Stimulated activated CD4-positive, alpha-beta T cell treated with anti-CD3 and anti-CD28 coated beads, Interleukin-4, amount 100 ng/mL, for 1 hour (primary cell): ENCODE data around the gene LPP.

Experiments
- DNase-seq: peaks from one replicate; pipeline ENCODE4 v3.0.0-alpha.2; 2020

LPP gene

GRCh38 chr3:188660415-188660814, 506.5 kb downstream of the LPP start:
- no peak for DNase-seq

DNA sequence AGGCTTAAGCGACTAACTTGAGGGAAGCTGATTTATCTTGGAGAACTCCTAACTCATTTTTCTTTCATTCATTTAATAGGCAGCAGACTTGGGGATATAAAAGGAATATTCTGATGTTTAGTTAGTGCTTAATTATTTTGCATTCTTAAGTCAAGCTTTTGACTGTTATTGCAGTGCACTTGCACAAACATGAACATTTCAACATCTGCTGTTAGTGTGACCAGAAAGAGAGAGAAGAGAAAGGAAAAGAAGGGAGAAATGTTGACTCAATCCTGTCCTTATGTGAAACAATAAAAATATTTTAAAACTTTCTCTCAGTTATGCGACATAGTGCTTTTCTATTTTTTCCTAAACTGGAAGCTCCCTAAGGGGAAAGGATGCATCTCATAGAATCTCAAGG, 507.8 kb downstream of the LPP start:
- no peak for DNase-seq

DNA sequence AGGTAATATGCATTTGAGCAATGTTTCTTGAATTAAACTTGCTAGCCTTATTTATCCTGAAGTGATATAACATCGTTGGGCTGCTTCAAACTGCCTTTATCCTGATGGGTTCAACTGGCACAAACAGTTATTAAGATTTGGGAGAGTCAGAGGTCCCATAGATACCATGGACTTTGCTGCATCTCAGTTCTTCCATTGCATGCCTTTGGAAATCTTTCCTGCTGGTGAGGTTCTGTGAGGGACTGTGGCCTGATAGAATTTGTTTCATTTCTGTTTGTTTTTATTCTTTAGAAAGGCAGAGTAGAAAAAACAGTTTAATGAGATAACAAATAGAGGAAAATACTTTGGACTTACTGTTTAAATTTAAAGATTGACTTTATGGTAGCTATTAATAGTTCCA, 508.3 kb downstream of the LPP start:
- DNase-seq, result no peak

DNA sequence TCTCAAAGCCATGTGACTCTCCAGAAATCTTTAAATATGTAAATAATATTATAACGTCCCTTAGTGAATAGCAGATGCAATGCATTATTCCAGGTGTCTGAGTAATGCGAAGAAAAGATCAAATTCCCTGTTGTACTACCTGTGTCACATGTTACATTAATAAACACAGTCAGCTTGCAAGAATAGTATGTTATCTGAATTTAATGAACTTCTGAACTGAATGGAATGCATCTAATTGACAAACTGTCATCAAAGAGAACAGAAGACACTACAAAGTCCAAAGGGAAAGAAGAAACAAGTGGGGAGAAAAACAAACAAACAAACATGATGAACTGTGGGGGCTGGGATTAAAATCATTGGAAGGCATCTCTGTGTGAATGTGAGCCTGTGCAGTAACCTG, 508.8 kb downstream of the LPP start:
- no peak for DNase-seq

- no peak for DNase-seq
Observed at GRCh38 chr3:188663839-188664238, 509.9 kb downstream of the LPP start.

- no peak for DNase-seq
Observed at GRCh38 chr3:188664795-188665194, 510.8 kb downstream of the LPP start.

DNA sequence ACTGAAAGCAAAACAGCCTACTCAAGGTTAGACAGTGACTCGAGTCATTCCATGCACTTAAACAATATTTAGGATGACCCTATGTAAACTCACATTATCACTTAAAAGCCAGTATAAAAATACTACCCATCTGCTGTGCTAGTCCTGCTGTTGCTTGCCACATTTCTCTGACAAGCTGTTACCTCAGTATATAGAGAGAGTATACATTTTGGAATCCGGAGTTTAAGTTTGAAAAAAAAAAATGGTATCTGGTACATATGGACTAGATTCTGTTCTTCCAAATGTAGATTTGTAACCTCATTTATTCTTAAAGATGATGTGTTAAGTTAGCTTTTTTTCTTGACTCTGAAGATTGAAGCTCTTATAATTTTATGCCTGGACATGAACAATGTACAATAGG, 514.0 kb downstream of the LPP start:
- no peak for DNase-seq

GRCh38 chr3:188670446-188670845, 516.5 kb downstream of the LPP start:
- DNase-seq, result no peak

GRCh38 chr3:188671971-188672370, 518.0 kb downstream of the LPP start:
- no peak for DNase-seq

DNA sequence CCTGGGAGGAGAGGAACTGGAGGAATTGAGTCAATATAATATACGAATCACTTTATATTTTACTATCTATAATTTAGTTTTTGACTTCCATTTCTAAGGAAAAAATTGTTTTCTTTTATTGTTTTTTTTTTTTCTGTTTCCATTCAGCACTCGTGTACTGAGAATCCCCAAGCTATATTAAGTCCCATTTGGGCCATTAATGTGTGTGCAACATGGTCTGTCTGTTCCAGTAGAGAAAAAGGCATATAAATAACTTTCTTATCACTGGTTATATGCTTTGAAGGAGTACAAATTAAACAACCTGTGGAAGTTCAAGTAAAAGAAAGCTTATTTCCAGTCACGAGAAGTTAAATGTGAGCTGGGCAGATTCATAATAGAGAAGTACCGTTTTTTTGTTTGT, 518.9 kb downstream of the LPP start:
- DNase-seq, result no peak

- DNase-seq, result no peak
Observed at GRCh38 chr3:188673646-188674186, 519.8 kb downstream of the LPP start.

DNA sequence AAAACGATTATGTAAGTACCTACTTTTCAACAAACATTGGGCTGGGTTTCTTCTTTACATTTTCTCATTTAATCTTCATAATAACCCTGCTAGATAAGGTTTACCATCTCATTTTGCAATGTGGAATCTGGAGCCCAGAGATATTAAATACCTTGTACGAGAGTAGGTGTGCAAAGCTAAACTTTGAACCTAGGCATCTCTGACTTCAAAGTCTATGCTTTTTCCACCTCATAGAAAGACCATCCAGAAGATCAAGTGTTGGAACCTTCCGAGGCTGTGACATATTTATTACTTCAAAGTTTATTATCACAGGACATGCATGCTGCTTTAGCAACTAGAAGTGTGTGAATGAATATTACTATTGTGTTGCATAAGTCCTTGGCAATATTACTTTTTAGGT, 520.6 kb downstream of the LPP start:
- DNase-seq, result no peak

GRCh38 chr3:188677344-188677743, 523.4 kb downstream of the LPP start:
- DNase-seq, result no peak

DNA sequence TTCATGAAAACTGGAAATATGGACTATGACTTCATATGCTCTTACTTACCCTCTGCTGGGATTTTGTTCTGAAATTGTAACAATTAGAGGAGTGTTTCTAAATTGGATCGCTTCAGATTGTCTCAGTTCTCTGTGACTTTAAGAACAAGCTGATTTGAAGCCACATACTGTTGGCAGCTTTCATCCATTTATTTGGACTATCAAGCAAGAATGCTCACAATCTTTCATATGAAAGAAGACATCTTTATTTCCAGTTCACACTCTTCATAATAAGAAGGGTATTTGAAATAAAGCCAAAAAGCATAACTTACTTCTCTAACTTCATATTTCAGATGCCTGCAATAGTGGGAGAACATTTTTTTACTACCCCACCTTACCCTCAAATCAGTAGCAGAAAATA, 526.2 kb downstream of the LPP start:
- no peak for DNase-seq

DNA sequence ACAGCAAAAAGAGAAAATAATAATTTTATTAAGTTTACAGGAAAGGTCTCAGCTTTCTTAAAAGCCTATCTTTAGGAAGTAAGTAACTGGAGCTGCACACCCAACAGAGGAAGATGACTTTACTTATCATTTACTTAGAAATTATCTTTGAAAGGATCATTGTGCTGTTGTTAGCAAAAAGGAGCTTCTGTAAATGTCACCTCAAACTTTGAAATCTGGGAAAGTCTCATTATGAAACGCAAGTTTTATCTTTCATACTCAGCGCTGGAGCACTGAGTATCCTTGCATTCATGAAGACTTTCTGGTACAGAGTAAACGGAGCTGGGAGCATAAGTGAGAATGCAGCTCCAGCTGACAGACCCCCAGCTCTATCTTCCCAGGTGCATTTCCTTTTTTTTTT, 526.6 kb downstream of the LPP start:
- DNase-seq, result no peak

- DNase-seq, result no peak
Observed at GRCh38 chr3:188682316-188682715, 528.4 kb downstream of the LPP start.

DNA sequence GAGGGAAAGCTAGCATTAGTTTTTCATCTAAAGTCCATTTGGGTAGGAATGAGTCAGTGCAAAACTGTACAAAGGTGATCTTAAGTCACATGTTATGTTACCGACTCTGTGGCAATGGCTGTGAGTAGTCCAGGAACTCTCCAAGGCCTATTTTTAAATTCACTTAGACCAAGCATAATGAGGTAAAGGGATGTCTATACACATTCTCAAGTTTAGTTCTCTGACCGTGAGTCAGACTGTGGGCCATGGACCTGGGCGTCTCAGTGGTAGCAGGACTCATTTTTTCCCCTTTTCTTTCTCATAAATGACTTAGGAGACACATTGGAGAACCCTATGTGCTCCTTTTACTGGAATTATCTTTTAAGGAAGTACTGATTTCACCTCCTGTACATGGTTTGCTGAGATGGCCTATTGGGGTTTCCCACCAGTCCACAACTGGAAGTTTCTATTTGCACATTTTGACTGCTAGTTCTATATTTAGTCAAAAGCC, 529.1 kb downstream of the LPP start:
- no peak for DNase-seq

DNA sequence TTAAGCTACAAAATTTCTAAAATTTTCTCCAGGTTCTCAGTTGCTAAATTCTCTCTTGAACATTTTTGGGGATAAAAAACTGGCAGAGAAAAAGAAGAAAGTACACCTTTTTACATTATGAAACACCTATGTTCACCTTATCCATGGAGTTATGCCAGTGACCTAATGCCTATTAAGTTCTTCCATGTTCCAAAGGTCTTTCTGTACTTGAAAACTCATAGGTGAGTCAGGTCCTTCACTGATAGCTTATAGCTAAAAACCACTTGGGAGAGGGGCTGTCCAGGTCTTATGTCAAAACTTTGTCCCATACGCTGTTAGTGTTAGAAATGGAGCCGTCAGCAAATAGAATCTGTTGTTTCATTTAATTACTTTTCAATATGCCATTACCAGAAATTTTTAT, 530.3 kb downstream of the LPP start:
- no peak for DNase-seq

DNA sequence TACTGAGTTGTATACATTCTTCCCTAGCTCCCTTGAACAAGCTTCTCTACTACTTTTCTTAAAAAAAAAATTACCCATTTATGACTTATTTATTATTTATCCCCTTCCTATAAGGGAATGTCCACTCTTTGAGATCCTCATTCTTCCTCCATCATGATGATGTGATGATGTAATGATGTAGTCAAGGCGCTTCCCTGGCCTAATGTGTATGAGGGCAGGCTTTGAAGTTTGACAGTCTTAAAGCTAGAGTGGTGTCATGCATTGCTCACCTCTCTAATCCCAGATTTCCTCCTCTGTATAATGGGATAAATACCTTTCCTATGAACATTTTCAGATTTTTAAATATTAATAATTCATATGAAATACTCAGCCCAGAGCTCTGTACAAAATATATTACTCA, 531.8 kb downstream of the LPP start:
- DNase-seq, result no peak

DNA sequence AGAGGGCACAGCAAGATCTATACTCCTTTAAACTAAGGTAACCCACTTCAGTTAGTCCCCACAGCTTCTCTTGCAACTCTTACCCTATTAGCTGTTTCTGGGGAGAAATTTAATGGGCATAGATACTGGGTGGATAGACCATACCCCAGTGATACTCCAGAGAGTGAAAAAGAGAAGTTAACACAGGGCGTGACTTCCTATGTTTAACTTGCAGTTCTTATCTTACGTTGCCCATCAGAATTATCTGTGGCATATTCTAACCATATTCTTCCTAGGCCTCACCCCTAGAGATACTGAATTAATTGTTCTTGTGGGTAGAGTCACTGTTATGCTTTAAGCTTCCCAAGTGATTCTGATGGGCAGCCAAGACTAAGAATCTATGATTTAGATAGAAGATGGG, 532.4 kb downstream of the LPP start:
- DNase-seq, result no peak

DNA sequence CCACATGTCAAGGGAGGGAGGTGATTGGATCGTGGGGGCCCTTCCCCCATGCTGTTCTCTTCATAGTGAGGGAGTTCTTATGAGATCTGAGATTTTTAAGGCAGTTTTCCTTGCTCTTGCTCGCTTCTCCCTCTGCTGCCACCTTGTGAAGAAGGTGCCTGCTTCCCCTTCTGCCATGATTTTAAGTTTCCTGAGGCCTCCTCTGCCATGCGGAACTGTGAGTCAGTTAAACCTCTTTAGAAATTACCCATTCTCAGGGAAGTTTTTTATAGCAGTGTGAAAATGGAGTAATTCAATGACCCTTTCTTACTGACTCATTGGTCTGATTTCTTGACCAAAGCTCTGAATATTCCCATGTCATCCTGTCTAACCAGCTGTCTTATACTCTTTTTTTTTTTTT, 533.4 kb downstream of the LPP start:
- no peak for DNase-seq

GRCh38 chr3:188689101-188689574, 535.2 kb downstream of the LPP start:
- DNase-seq, result no peak

- DNase-seq, result no peak
Observed at GRCh38 chr3:188690064-188690463, 536.1 kb downstream of the LPP start.

DNA sequence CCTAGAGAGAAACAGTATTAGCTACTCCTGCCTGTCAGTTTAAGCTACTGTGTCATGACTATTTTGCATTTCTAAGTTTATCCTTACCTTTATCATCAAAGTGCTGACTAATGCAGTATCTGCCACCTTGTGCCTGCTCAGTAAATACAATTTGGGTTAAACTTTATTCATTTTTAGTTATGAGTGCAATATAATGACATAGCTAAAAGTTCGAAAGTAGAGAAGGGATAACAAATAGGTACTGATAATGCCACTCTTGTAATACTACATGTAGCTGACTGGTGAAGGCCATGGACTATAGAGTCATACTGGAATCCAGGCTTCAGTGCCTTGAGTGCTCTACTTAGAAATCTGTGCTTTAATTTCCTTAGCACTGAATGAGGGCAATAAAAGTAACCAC, 537.0 kb downstream of the LPP start:
- no peak for DNase-seq

GRCh38 chr3:188691665-188692064, 537.7 kb downstream of the LPP start:
- DNase-seq, result no peak

DNA sequence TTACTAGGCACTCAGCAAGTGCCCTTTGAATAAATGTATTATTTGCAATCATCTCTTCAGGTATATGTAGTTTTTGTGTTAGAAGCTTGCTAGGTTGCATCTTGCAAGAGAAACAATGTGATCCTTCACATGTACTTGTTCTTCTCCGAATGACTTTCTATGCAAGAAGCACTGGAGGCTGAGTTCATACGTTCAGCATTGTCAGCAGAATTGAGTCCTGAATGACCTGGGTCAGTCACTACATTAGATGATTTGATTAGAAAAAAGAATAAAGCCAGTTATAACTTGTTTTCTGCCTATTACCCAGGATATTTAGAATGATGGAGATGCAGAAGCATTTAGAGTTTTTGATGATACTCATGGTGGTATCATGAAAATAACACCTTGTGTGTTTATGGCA, 538.7 kb downstream of the LPP start:
- no peak for DNase-seq
